Measurements from ENCODE around the gene NEDD4L.
"Not testable (repeated sequence)": the region's sequence is repeated elsewhere in the genome, so short reads cannot be mapped to it uniquely, and the experiment has no call there.

NEDD4L gene

GRCh38 chr18:58247363-58247834, 203.4 kb downstream of the NEDD4L start:
- no peak for DNase-seq

GRCh38 chr18:58249712-58250111, 205.7 kb downstream of the NEDD4L start:
- DNase-seq, result no peak

GRCh38 chr18:58251416-58251815, 207.4 kb downstream of the NEDD4L start:
- peak; percentile 53 for DNase-seq

DNA sequence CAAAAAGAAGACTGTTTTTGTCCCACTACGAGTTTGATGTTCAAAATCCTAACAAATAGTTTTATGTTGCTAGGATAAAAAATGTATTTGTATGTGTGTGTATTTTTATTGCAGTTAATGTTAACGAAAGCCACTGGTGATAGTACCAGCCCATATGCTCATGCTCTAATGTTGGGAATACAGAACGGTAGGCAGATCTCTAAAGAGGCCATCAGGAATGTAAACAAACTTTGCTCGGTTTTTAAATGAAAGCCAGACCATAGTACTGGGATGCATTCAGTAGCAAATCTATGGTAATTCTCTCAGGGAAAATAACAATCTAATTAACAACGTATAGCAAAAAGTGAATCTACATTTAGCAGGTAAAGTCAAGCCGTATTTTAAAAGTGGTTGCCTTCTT, 208.1 kb downstream of the NEDD4L start:
- no peak for DNase-seq

DNA sequence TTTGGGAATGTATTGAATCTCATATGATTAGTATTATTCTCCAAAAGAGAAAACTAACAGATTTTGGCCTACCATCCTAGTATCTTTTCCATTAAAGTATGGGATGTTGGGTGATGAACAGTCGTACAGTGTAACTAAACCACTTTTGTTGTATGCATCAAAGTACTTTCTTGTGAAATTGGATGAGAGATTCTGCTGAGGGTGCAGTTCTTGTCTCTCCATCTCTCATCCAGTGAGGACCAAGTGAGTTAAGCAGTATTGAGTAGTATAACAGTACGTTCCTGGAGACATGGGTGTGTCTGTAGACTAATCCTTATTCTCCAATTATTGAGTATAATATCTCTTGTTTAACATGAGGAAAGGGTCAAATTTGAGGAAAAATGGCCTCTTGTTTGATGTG, 209.3 kb downstream of the NEDD4L start:
- DNase-seq, result no peak

- DNase-seq, result peak; percentile 72
Observed at GRCh38 chr18:58253871-58254270, 209.8 kb downstream of the NEDD4L start.

GRCh38 chr18:58254873-58255511, 211.0 kb downstream of the NEDD4L start:
- DNase-seq, result no peak

DNA sequence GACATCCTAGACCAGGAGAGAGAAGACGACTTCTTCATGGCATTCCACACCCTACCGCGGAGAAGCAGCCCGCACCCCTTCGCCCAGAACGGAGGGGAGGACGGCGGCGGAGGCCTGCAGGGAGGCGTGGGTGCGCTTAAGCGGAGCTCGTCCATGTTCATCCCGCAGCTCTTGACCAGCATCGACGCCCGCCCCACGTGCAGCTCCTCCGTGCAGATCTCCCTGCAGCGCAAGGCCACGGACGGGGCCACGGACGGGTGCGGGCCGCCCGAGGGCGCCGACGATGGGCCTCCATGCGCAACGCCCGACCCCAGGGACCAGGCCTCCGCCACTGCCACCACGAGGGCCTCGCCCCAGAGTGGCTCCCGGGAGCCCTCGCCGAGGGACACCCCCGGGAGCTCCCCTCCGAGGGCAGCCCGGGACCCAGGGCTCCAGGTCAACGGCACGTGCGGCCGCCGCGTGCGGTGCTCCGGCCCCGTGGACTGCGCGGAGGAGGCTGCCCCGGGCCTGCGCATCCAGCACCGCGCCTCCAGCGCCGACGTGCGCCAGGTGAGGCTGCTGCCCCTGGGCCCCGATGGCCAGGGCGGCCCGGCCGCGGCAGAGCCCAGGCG, 211.8 kb downstream of the NEDD4L start:
- no peak for DNase-seq

DNA sequence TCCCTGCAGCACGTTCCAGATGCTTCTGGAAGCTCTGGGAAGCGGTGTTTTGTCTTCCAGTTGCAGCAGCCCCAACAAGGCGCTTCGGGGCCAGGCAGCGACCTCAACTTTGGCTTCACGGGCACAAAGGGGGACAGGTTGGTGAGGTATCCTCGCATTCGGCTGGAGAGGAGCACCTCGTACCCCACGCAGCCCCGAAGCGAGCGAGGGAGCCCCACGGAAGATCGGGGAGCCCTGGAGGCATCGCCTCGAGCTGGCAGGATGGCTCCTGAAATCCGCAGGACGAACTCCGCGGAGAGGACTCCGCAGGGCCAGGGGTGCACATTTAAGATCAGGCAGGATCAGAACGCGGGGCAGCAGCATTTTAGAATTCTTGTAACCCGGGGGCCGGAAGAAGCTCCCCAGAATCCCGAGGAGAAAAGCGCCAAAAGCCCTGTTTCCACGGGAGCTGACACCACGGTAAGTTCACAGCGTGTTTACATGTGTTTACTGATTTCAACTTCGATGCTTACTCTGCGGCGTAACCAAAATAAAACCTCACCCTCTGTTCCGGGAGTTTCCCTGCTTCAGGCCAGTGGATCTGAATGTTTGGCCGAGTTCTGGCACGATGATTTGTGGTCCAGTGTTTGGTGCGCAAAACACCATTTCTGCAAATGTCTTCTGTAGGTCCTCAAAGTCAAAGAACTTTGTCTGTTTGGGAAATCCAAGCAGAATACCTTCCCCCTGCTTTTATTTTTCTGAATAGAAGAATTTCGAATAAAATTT, 212.5 kb downstream of the NEDD4L start:
- DNase-seq, result no peak

DNA sequence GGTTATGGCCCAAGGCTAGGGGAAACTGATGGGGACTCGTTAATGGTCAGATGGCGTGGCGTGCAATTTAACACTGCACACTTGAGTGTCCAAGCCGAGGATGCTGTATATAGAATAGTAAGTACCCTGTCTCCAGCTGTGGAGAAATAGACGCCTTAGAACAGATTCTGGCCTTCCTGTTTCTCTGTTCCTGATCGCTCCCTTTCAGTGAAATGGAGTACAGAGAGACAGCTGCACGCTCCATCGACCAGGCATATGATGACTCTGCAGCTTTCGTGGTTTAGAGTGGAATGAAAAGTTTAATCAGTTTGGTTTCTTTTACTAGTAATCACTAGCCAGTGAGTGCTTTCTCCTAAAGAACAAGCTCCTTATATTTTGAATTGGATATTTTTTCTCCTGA, 213.4 kb downstream of the NEDD4L start:
- peak; percentile 43 for DNase-seq

- DNase-seq, result no peak
Observed at GRCh38 chr18:58258692-58259342, 214.8 kb downstream of the NEDD4L start.

DNA sequence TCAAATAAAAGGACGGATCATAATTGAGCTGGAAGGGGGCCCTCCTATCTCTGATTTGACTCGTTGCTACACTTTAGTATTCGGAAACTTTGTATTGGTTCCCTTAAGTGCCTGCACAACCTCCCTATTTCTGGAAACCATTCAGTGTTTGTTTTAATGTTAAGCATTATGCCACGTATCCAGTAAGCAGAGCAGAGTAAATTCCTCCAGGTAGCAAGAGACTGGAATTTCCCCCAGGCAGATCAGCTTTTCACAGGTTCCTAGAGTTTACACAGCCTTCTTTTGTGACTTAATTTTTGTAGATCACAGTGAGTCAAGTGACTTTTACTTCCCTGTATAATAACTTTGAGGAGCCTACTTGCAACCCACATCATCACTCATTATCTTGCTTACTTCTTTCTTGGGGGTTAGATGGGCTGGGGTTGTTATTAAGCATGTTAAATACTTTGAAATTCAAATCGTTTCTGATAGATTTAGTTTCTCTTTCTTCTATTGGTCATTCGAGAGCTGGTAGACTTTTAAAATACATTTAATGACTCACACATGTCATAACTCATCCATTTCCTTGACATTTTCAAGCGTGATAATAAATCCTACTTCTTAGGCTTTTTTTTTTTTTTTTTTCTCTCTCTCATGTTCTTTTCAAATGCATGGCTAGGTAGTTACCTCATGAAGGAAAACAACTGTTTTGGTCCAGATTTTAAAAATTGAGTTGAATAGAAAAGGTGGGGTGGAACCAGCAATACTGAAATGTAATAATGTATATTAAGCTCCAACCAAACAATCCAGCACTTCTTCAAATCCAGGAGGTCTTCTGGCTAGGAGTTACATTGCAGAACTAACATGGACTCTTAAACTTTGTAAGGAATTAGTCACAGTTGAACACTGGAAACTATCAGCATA, 219.3 kb downstream of the NEDD4L start:
- DNase-seq, result peak; percentile 28

- no peak for DNase-seq
Observed at GRCh38 chr18:58264075-58264474, 220.0 kb downstream of the NEDD4L start.

DNA sequence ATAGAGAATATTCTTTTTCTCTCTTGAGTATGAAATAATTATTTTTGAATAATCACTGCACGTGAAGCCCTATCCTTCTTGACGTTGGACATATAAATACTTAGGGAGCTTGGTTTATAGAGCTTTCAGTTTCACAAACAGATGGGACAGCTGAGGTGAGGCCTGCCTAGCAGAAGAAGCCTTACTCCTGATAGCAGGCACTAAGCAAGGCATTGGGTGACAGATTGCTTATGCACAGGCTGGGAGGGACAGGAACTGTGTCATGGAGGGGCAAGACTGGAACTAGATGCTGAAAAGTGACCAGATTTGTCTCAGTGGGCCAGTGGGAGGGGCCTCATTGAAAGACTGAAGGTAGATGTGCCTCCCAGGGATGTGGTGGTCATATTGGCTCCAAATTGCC, 220.8 kb downstream of the NEDD4L start:
- no peak for DNase-seq

DNA sequence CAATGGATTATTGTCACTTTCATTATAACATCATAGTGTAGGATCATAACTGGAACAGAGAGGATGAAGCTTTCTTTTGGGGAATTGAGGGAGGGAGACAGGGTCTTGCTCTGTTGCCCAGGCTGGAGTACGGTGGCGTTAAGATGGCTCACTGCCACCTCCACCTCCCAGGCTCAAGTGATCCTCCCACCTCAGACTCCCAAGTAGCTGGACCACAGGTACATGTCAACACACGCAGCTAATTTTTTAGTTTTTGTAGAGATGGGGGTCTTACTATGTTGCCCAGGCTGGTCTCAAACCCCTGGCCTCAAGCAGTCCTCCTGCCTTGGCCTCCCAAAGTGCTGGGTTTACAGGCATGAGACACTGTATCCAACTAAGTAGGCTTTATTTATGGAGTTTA, 221.5 kb downstream of the NEDD4L start:
- DNase-seq, result not testable (repeated sequence)

DNA sequence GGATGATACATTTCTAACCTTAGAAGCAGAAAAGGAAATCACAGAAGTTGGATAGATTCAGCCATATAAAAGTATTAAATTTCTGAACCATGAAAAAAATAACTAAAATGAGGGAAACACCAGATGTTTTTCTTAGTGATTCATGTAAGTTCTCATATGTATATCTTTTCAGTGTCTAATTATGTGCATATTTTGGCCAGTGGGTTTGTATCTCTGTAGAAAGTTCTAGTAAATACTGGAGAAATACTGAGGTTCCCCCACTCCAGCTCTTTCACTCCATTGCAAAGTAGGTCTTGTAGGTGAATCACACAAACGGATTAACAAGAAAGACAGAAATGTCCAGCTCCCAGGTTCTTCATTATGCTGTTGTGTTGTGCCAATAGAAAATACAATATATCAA, 222.3 kb downstream of the NEDD4L start:
- no peak for DNase-seq

- DNase-seq, result no peak
Observed at GRCh38 chr18:58267493-58267892, 223.5 kb downstream of the NEDD4L start.

- DNase-seq, result peak; percentile 81
Observed at GRCh38 chr18:58268849-58269248, 224.8 kb downstream of the NEDD4L start.

GRCh38 chr18:58269931-58270330, 225.9 kb downstream of the NEDD4L start:
- no peak for DNase-seq

DNA sequence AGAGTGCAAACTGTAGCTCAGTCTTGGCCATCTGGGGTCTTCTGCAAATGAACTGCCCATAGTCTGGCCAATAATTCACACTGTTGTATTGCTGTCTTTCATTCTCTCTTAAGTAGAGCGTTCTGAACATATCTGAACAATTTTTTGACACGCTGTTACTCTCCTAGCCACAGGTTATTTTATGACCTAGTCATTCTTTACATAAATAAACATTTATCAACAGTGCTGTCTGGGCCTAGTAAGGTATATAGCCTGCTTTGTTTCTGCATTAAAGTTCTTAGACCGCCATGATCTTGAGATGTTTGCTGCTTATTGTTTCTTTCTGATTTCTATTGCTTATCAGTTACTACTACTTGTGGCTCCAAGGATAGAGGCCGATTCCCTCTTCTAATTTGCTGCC, 226.4 kb downstream of the NEDD4L start:
- DNase-seq, result no peak

- no peak for DNase-seq
Observed at GRCh38 chr18:58271770-58272169, 227.7 kb downstream of the NEDD4L start.

- DNase-seq, result no peak
Observed at GRCh38 chr18:58272209-58272608, 228.2 kb downstream of the NEDD4L start.
